Cerebellar nuclear complex (tissue), 1 donor: ENCODE measurements around the gene SLFN12L.
"Not testable (repeated sequence)": the region's sequence is repeated elsewhere in the genome, so short reads cannot be mapped to it uniquely, and the experiment has no call there.

Experiments used
- DNase-seq, 2 experiments: peaks; one replicate each; lab custom pipeline; 2025; lab: John Stamatoyannopoulos, UW

The SLFN12L gene

GRCh38 chr17:35542990-35543389 is 5.5 kb upstream of the SLFN12L start:
- DNase-seq, result no peak

- DNase-seq, result no peak
These were observed 4.0 kb upstream of the SLFN12L start for GRCh38 chr17:35541434-35541833.

DNA sequence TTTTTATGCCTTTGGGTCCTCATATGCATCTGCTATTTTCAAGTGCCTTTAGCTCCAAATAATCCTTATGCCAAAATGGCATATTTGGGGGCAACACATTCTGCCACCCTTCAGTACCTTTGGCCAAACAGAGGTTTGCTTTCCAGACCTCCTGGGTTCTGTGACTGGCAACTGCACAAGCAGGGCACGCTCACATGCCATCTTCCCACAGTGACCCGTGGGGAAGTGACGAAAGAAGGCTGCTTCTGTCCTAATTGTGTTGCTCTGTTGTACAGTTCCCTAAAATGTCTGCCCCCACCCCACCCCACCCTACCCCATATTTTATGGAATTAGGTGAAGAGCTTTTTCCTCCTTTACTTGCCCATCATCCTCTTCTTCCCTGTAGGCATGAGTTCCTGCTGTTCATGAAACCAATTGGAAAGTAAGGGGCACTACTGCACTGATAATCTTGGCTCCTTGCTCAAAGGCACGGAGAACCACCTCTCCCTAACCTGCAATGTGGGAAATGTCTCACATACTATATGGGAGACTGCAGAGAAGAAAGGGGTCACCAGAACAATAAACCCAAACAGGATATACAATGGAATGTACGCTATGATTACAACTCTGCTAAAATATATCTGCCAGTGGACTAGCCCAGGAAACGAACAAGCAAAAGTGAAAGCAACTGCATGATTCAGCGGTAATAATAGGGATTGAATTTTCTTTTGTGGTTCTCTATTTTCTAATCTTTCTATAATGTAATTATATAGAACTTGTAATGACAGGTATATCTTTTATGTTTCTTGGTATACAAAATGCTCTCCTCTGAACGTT is 3.3 kb upstream of the SLFN12L start:
- no peak for DNase-seq

- no peak for DNase-seq
These were observed 2.2 kb upstream of the SLFN12L start for GRCh38 chr17:35539659-35540026.

- no peak for DNase-seq
These were observed 760 bp downstream of the SLFN12L start for GRCh38 chr17:35536664-35537171.

- not testable (repeated sequence) for DNase-seq
These were observed 2.1 kb downstream of the SLFN12L start for GRCh38 chr17:35535406-35535805.

DNA sequence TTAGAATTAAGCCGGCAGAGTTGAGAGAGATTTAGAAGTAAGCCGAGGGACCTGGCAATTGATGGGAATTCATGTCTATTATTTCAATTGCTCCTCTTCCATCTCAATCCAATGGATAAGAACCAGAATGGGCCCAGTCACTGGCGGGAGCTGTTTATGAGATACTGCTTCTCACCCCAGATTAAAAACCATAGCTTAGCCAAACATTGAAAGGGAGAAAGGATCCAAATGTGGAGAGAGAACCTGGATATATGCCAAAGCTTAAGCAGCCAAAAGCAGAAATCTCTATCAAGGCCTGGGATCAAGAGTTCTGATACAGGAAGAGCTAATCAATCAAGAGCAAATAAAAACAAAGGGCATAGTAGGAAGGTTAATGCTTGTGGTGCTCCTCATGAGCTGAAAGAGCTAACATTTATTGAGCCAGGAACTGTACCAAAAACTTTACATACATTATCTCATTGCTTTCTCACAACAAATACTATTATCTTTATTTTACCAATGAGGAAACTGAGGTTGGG is 2.8 kb downstream of the SLFN12L start:
- no peak for DNase-seq

DNA sequence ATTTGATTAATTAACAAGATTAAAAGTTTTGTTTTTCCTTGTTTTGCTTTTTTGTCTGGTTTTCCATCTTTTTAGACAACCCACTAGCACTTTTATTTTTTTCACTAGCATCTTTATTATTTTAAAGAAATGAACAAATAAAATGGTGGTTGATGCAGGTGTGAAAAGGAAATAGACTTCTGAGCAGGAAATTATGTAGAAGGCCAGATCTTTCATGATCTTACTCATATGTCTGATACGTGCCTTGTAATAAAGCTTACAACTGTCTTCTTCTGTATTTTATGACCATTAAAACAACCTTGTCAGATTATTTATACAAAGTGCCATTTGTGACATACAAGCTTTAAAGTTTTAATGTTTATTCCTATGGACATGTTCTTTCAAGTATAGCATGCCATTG is 6.3 kb downstream of the SLFN12L start:
- no peak for DNase-seq

- DNase-seq, result no peak
These were observed 7.6 kb downstream of the SLFN12L start for GRCh38 chr17:35529866-35530265.

DNA sequence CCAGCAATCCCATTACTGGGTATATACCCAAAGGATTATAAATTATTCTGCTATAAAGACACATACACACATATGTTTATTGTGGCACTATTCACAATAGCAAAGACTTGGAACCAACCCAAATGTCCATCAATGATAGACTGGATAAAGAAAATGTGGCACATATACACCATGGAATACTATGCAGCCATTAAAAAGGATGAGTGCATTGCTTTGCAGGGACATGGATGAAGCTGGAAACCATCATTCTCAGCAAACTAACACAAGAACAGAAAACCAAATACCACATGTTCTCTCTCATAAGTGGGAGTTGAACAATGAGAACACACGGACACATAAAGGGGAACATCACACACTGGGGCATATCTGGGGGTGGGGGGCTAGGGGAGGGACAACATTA is 8.2 kb downstream of the SLFN12L start:
- not testable (repeated sequence) for DNase-seq

DNA sequence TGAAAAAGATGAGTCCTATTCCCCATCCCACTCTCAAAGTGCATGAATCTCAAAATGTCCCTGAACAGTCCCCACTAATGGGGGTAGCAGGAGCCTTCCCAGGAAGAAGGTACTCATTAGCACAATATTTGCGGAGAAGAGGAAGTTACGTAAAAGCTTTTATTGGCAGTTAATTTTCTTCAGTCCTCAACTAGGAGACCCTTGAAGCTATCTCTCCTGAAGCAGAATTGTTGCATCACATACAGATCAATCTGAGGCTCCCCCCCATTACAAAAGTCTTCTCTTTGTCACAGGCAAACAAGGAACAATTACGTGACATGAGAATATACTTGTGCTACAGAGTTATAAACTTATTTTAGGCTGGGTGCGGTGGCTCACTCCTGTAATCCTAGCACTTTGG is 14.2 kb downstream of the SLFN12L start:
- no peak for DNase-seq

- DNase-seq, result not testable (repeated sequence)
These were observed 15.7 kb downstream of the SLFN12L start for GRCh38 chr17:35521654-35522256.

GRCh38 chr17:35521150-35521549 is 16.3 kb downstream of the SLFN12L start:
- no peak for DNase-seq

DNA sequence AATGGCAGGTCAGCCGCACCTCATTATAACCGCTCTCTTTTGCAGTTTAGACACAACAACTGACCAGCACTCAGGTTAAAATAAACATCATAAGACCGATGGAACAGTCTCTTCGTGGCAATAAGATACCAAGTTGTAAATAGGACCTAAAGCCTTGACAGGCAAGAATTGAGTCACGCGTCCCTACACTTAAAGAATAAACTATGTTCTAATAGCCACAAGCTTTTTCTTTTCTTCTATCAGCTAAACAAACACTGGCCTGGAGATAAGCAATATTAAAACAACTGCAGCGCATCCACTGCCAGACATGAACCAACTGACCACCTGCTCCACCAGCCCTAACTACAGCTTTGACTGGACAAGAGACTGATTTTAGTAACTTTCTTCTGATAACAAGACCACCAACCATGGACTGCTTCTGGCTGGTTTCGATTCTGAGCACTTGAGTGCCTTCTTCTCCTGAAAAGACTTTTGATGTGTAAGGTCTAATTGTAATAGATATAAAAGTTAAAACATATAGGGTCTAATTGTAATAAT is 17.5 kb downstream of the SLFN12L start:
- DNase-seq, result no peak

GRCh38 chr17:35519439-35519838 is 18.0 kb downstream of the SLFN12L start:
- DNase-seq, result no peak

DNA sequence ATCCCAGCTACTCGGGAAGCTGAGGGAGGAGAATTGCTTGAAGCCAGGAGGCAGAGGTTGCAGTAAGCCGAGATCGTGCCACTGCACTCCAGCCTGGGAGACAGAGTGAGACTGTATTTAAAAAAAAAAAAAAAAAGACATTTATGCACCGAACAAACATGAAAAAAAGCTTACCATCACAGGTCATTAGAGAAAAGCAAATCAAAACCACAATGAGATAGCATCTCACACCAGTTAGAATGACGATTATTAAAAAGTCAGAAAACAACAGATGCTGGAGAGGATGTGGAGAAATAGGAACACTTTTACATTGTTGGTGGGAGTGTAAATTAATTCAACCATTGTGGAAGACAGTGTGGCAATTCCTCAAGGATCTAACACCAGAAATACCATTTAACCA is 19.0 kb downstream of the SLFN12L start:
- DNase-seq, result not testable (repeated sequence)

GRCh38 chr17:35515027-35515426 is 22.5 kb downstream of the SLFN12L start:
- DNase-seq, result no peak

DNA sequence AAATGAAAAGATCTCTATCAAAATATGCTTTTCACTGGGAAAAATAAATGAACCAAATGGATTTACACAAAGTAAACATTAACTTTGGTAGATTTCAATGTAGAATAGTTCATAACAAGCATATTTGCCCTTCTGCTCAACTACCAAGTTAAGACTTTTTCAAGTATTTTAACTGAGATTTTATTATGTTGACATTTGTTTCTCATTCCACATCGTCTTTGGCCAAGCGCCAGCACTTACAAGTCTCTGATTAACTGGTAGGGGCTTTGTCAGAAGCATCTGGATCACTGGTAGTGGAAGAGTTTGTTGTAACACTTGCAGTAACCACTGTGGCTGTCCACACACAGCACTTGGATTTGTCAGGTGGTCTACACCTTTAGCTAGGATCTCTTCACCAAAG is 22.9 kb downstream of the SLFN12L start:
- DNase-seq, result no peak

GRCh38 chr17:35510052-35510451 is 27.4 kb downstream of the SLFN12L start:
- DNase-seq, result no peak

DNA sequence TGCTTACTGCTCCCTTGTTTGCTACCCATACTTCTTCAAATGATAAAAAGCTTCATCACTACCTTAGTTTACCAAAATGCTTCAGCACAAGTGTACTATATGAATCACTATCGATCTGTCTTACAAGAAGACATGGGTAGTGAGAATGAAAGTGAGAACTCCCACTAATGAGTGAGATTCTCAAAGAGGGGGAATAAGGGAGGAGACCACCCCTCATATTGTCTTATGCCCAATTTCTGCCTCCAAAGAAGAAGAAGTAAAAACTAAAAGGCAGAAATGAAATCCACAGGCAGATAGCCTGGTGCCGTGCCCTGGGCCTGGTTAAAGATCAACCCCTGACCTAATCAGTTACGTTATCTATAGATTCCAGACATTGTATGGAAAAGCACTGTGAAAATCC is 29.8 kb downstream of the SLFN12L start:
- not testable (repeated sequence) for DNase-seq

DNA sequence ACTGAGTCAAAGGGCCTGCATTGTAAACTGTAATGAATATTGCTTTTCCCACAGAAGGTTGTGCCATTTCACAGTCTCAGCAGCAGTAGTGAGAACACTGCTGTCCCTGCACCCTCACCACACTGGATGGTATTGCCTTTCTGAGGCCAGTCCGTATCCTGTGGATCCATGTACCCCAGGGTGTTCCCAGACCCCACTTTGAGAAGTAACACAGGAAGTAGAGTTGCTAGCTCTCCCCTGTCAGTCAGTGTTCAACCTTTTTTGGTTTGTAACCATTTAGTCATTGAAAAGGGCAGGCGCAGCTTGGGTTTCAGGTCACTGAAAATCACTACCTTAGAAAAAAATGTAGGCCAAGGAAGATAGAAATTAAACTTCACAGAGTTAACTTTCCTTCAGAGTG is 37.9 kb downstream of the SLFN12L start:
- DNase-seq, result no peak

- DNase-seq, result no peak
These were observed 38.9 kb downstream of the SLFN12L start for GRCh38 chr17:35498448-35499178.
